SKM-1 (cell line): ENCODE results near the gene COPS4.
"Not testable (repeated sequence)": the region's sequence is repeated elsewhere in the genome, so short reads cannot be mapped to it uniquely, and the experiment has no call there.

Experiments
- DNase-seq: peaks from one replicate; lab custom pipeline; 2025; ENCODE audit not compliant: unreplicated experiment; lab: John Stamatoyannopoulos, UW

Gene COPS4

DNA sequence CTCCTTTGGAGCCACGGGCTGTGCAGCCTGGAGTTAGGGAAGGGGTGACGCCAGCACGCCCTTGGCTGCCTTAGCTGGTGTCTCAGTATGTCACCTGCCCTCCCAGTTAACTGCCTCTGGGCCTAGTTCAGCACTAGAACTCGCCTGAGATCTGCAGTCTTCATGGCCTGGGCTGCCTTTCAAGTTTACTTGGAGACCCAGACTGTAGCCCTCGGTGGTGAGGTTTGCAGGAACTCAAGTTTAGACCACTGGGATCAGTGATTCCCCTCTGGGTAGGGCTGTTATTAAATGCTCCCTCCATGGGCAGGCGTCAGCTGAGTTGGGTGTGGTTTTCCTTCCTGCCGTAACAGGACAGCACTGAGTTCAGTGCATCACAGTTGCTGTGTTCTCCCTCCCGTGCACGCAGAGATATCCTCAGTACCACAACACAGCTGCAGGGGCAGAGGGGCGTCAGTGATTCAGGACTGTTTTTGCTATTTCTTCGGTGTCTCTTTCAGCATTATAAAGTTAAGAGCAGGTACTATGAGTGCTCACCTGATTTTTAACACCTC is 49.0 kb downstream of the COPS4 start:
- DNase-seq: no peak

- not testable (repeated sequence) for DNase-seq
Measured at GRCh38 chr4:83084956-83085355, 50.0 kb downstream of the COPS4 start.

DNA sequence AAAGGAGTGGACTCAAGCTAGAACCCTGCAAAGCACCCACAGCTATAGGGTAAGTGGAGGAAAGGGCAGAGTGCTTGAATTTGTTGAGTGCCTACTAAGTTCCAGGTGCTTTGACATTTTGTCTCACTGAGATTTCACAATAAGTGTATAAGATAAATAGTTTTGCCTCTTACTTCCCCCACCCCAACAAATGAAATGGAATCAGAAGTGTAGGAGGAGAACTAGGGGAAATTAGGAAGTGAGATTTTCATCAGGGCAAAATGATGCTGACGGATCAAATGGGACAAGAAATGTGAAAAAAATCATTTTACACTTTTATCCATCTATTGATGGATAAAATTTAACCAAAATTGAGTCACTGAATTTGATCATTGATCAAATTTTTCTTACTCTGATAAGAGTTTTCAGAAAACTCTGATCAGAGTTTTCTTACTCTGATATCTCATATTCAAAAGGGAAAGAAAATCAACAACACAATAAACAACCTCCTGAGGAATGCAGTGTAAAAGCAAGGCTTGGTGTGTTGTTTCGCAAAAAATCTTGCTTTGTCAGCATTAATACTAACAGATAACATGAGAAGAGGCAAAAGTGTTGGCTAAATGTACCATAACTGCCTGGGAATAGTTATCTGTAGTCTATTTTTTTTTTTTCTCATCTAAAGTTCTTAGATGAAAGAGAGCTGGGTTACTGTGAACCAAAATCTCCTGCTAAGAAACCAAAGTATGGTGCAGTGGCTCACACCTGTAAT is 54.6 kb downstream of the COPS4 start:
- no peak for DNase-seq

DNA sequence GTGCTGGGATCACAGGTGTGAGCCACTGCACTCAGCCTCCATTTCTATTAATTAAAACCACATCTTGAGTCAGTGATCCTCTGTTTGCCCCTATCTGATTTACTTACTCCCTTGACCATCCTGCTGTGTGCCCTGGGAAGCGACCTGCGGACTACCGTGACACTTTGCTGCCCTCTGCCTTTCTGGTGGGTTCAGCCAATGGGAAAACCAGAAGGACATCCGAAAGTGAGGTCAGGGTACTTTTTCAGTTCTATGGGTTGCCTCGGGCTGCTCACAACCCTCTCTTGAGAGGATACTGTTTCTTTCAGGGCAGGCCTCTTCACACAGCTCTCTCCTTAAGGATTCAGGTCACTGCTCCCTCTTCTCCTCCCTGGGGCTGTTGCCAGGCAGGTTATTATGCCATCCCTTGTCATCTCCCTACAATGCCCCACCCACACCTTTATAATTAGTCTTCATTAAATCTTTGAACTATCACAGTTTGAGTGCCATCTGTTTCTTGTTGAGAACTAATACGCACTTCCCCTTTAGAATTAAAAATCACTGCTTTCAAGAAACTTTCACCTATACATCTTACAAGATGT is 58.2 kb downstream of the COPS4 start:
- DNase-seq: no peak

DNA sequence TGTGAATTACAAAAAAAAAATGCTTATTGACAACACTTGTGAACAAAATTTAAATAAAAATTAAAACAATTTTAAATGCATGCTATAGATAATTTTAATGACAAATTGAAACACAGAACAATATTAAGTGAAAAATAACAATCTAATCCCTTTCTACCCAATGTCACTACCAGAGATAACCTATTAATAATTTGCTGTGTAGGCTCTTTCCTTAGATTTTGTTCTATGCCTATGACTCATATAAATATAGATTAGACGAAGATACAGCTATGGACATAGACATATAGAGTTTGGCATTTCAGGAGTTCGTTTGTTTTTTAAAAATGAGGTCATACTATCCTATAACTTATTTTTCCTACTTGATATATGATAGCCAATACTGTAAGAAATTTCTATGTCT is 61.4 kb downstream of the COPS4 start:
- no peak for DNase-seq

- no peak for DNase-seq
Measured at GRCh38 chr4:83104991-83105390, 70.0 kb downstream of the COPS4 start.

- DNase-seq: no peak
Measured at GRCh38 chr4:83107631-83108030, 72.6 kb downstream of the COPS4 start.

DNA sequence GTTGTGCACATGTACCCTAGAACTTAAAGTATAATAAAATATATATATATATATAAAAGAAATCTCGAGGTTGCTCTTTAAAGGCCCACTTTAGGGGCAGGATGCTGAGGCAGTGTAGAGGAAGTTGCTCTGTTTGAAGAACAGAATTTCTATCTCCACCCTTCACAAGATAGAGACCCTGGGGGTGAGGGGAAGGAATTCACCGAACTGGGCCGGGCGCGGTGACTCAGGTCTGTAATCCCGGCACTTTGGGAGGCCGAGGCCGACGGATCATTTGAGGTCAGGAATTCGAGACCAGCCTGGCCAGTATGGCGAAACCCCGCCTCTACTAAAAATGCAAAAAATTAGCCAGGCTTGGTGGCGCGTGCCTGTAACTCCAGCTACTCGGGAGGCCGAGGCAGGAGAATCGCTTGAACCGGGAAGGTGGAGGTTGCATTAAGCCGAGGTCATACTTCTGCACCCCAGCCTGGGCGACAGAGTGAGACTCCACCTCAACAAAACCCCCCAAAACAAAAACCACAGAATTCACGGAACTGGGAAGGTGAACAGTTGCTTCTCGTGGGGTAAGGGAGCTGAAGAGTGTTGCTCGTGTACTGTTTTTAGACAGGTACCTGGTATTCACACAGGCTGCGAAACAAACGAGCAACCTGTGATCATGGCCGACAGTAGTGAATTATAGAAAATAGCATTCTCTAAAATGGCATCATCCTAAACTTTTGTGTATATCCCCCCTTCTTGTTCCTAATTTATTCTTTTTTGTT is 73.3 kb downstream of the COPS4 start:
- no peak for DNase-seq

GRCh38 chr4:83109480-83110222 is 74.7 kb downstream of the COPS4 start:
- no peak for DNase-seq

GRCh38 chr4:83110223-83110945 is 75.4 kb downstream of the COPS4 start:
- peak; percentile 32 for DNase-seq

DNA sequence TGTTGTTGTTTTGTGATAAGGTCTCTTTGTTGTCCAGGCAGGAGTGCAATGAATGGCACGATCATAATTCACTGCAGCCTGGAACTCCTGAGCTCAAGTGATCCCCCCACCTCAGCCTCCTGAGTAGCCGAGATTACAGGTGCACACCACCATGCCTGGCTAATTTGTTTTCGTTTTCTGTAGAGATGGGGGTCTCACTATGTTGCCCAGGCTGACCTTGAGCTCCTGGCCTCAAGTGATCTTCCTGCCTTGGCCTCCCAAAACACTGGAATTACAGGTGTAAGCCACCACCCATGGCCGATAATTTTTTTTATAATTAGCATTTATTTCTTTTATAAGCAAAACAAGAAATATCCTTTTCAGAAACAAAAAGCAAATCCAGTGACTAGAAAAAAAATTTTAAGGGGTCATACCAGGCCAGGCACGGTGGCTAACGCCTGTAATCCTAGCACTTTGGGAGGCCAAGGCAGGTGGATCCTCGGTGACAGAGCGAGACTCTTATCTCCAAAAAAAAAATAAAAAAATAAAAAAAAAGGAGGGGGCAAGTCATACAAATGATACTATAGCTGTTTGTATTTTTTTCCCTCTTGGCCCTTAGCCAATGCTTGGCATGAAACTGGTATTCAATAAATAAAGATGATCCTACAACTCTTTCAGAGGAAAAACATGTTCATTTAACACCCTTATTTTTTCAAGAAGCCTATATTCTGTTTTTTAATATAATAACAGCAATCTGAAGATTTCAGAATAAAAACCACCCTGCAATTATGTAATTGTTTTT is 76.2 kb downstream of the COPS4 start:
- no peak for DNase-seq

DNA sequence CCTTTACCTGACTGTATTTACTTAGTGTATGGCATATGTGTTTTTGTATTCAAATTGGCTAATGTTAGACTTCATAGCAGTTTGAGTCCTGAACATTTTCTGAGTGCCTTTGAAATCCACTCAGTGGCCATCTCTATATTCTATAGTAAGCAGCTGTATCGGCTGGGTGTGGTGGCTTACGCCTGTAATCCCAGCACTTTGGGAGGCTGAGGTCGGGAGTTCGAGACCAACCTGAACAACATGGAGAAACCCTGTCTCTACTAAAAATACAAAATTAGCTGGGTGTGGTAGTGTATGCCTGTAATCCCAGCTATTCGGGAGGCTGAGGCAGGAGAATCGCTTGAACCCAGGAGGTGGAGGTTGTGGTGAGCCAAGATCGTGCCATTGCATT is 76.8 kb downstream of the COPS4 start:
- not testable (repeated sequence) for DNase-seq

- DNase-seq: peak; percentile 83
Measured at GRCh38 chr4:83112231-83112630, 77.2 kb downstream of the COPS4 start.

DNA sequence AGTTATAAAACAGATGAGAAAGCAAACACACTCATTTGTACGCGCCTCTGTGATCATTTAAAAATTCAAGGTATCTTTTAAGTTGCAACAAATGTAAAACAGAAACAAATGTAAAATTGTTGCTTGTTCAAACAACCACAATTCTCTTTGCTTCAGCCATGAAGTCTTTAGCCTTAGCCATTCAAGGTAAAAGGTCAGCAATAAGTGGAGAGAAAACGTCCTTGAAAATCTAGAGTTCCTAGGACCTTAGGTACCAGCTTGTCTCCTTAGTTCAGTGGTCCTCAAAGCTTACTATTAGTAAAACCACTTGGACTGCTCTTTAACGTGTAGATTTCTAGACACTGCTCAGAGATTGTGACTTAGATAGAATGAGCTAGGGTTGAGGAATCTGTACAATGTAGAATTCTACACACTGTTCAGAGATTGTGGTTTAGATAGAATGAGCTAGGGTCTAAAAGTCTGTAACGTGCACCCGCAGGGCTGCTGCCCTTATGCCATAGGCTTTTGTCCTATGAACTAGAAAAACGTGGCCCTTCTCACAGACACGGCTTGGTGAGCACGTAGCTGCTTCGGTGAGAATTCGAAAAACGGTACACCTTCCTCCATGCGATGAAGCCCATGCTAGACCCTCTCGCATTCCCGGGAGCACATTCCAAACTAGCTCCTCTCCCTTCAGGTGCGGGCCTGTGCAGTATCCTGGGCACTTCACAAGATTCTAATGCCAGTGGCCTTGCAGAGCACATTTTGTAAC is 77.9 kb downstream of the COPS4 start:
- DNase-seq: no peak

DNA sequence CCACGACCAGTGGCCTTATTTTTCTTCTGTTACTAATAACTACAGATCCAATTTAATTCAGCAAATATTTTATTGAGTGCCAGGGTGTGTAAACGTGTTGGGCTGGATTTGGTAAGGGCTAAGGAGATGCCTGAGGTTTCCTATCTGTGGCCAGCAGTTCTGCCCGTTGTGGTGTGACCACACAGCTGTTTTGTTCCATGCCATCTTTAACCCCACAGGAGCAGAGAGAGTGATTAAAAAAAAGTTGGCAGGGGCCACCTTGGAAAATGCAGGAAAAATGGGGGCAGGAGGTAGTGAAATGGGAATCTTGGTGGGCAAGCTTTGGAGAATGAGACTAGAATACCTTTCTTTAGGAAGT is 78.4 kb downstream of the COPS4 start:
- DNase-seq: no peak

GRCh38 chr4:83114576-83114975 is 79.6 kb downstream of the COPS4 start, which contains the start of gene PLAC8:
Gene PLAC8, minus strand, starts transcription at chr4:83114729. Its CDS starts 6,808 bp downstream, at chr4:83107921.
- DNase-seq: peak; percentile 72

DNA sequence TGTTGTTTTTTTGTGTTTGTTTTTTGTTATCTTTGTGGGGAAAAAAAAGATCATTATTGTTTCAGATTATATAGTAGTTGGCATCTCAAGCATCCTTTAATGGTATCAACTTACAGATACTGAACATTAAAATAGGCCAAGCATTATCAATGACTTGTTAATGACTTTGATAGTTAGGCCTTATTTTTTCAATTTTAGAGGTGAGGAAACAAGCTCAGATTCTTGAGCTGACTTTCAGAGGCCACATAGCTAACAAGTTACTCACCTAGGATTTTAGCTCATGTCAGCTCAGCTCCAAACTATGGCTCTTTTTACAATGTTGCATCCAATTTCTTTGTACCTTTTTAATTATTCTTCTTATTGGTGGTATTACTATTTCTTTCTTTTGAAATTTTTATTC is 80.0 kb downstream of the COPS4 start:
- DNase-seq: no peak

DNA sequence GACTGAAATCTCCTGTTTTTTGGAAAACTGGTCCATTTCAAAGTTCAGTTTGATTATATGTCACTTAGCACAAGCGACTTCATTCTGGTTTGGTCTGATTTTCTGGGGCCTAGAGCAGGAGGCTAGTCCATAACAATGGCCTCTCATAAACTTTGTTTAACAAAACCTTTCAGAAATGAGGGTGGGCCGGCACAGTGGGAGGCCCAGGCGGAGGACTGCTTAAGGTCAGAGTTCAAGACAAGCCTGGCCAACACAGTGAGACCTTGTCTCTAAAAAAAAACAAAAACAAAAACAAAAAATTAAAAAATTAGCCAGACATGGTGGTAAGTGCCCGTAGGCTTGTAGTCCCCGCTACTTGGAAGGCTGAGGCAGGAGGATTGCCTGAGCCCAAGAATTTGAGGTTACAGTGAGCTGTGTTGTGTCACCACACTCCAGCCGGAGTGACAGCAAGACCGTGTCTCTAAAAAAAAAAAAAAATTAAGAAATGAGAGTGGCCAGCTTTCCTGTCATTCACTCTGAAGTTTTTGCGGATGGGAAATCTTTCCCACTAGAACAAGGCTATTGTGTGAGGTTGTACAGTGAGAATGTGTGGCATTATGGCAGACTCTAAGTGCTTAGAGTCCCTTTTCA is 80.8 kb downstream of the COPS4 start:
- DNase-seq: no peak

DNA sequence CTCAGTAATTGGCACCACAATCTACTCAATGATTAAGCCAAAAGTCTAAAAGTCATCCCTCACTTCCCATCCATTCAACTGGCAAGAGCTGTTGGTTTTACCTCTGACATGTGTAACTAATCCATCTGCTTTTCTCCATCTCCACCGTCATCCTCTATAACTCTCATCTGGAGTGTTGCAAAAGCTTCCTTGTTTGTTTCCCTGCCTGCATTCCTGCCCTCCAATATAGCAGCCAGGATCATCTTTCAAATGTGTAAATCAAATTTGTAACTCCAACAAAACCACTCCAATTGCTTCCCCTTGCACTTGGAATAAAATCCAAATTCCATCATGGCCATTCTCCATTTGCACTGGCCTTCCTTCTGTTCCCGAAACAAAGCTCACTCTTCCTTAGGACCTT is 83.9 kb downstream of the COPS4 start:
- DNase-seq: no peak
